NB4 (cell line): ENCODE data around the gene NIPAL3.

ENCODE experiments used
- MYC ChIP-seq: IDR thresholded peaks from 2 replicates; pipeline ENCODE4 v1.6.1; 2011; ENCODE audit warnings: low read depth, low read length
- POLR2A ChIP-seq: IDR thresholded peaks from 2 replicates; pipeline ENCODE4 v1.6.1; 2011; ENCODE audit warnings: mild to moderate bottlenecking; ENCODE audit not compliant: insufficient read length; ENCODE audit errors: extremely low read depth
- TF ChIP-seq, protein P1 (sequence below): IDR thresholded peaks from one replicate; pipeline ENCODE4 v1.5.1; 2012; ENCODE audit warnings: low read depth, low read length

DNA sequence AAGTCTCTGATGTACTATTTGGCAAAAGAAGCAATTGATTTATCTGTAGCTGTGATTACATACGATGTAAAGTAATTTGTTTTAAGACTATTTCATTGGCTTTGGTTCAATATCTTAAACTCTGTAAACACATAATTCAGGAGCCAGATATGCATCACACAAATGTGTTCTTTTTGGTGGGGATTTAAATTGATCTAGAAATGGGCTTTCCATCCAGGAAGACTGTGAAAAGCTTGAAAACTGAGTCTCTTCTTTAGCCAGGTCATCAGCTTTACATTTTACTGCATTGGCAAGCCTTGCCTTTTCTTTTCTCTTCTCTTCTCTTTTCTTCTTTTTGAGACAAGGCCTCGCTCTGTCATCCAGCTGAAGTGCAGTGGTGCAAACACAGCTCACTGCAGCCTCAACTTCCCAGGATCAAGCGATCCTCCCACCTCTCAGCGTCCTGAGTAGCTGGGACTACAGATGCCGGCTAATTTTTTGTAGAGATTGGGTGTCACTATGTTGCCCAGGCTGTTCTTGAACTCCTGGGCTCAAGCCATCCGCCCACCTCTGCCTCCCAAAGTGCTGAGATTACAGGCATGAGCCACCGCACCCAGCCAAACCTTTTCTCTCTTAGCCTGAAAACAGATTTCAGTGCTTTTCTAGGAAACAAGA lies 88.4 kb downstream of the NIPAL3 start:
- TF ChIP-seq, protein P1, sequence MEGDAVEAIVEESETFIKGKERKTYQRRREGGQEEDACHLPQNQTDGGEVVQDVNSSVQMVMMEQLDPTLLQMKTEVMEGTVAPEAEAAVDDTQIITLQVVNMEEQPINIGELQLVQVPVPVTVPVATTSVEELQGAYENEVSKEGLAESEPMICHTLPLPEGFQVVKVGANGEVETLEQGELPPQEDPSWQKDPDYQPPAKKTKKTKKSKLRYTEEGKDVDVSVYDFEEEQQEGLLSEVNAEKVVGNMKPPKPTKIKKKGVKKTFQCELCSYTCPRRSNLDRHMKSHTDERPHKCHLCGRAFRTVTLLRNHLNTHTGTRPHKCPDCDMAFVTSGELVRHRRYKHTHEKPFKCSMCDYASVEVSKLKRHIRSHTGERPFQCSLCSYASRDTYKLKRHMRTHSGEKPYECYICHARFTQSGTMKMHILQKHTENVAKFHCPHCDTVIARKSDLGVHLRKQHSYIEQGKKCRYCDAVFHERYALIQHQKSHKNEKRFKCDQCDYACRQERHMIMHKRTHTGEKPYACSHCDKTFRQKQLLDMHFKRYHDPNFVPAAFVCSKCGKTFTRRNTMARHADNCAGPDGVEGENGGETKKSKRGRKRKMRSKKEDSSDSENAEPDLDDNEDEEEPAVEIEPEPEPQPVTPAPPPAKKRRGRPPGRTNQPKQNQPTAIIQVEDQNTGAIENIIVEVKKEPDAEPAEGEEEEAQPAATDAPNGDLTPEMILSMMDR: no peak
- no peak for TF ChIP-seq MYC
- no peak for TF ChIP-seq POLR2A
